ENCODE data around the gene RIPOR3.
"Not testable (repeated sequence)": the region's sequence is repeated elsewhere in the genome, so short reads cannot be mapped to it uniquely, and the experiment has no call there.

The RIPOR3 gene

GRCh38 chr20:50701041-50701963 lies 10.0 kb upstream of the RIPOR3 start:
- no peak for DNase-seq

GRCh38 chr20:50699688-50700087 lies 8.3 kb upstream of the RIPOR3 start:
- no peak for DNase-seq

GRCh38 chr20:50698255-50698654 lies 6.9 kb upstream of the RIPOR3 start:
- DNase-seq, result not testable (repeated sequence)

- DNase-seq, result no peak
Observed at GRCh38 chr20:50695135-50695872, 4.0 kb upstream of the RIPOR3 start.

GRCh38 chr20:50694379-50695134 lies 3.2 kb upstream of the RIPOR3 start:
- no peak for DNase-seq

- no peak for DNase-seq
Observed at GRCh38 chr20:50693001-50693400, 1.7 kb upstream of the RIPOR3 start.

- no peak for DNase-seq
Observed at GRCh38 chr20:50692552-50692933, 1.2 kb upstream of the RIPOR3 start.

- DNase-seq, result no peak
Observed at GRCh38 chr20:50691573-50692551, 520 bp upstream of the RIPOR3 start.

GRCh38 chr20:50689864-50690649 lies 1.3 kb downstream of the RIPOR3 start:
- no peak for DNase-seq

- DNase-seq, result no peak
Observed at GRCh38 chr20:50688256-50688975, 2.9 kb downstream of the RIPOR3 start.

- DNase-seq, result no peak
Observed at GRCh38 chr20:50686821-50687220, 4.5 kb downstream of the RIPOR3 start.

- DNase-seq, result no peak
Observed at GRCh38 chr20:50683570-50683969, 7.8 kb downstream of the RIPOR3 start.

- DNase-seq, result no peak
Observed at GRCh38 chr20:50682947-50683530, 8.3 kb downstream of the RIPOR3 start.

- DNase-seq, result no peak
Observed at GRCh38 chr20:50682065-50682464, 9.3 kb downstream of the RIPOR3 start.

- DNase-seq, result no peak
Observed at GRCh38 chr20:50681359-50682064, 9.8 kb downstream of the RIPOR3 start.

- DNase-seq, result no peak
Observed at GRCh38 chr20:50680105-50680960, 11.0 kb downstream of the RIPOR3 start.

- no peak for DNase-seq
Observed at GRCh38 chr20:50679753-50680104, 11.6 kb downstream of the RIPOR3 start.

- no peak for DNase-seq
Observed at GRCh38 chr20:50678169-50678898, 13.0 kb downstream of the RIPOR3 start.

Measured in NCI-H1436 treated with DMSO at 0.1 percent for 48 hours (cell line).